Inflammatory macrophage treated with lipopolysaccharide for 4 hours (primary cell): Measurements from ENCODE around the gene GUCY2F.

Experiments used
- DNase-seq: peaks from one replicate; pipeline ENCODE4 v3.0.0-alpha.2; 2020

Gene GUCY2F

DNA sequence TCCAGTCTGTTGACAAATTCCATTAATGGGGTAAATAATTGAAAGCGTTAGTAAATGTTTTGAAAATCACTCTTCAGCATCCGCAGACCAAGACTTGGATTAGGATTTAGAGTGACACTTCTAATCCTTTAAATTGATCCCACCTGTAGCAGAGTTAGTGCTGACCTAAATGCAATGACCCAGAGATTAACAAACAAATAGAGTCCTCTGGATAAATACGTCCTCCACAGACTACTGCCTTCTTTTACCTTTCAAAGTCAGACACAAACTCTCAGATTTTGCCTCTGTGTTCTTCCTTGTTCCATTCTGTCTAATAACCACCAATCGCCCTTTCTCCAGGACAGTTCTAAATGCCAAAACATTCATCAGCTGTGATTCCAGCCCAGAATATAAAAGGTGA is at the start of gene GUCY2F:
TSS of gene GUCY2F (minus strand) at position 101 of the 400 bp plus-strand sequence. CDS start 6,150 bp downstream, outside the sequence.
- no peak for DNase-seq

DNA sequence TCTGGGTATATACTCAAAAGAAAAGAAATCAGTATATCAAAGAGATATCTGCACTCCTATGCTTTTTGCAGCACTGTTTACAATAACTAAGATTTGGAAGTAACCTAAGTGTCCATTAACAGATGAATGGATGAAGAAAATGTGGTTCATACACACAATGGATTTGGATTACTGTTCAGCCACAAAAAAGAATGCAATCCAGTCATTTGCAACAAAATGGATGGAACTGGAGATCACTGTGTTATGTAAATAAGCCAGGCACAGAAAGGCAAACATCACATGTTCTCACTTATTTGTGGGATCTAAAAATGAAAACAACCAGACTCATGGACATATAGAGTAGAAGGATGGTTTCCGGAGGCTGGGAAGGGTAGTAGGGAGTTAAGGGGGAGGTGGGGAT is 37.1 kb upstream of the GUCY2F start:
- no peak for DNase-seq

DNA sequence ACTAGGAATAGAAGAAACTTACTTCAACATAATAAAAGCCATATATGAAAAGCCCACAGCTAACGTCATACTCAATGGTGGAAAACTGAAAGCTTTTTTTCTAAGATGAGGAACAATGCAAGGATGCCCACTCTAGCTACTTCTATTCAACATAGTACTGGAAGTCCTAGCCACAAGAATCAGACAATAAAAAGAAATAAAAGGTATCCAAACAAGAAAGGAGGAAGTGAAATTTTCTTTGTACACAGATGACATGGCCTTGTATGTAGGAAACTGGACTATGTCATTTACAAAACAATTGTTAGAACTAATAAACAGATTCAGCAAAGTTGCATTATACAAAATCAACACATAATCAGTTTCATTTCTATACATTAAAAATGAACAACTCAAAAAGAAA is 29.2 kb upstream of the GUCY2F start:
- no peak for DNase-seq

DNA sequence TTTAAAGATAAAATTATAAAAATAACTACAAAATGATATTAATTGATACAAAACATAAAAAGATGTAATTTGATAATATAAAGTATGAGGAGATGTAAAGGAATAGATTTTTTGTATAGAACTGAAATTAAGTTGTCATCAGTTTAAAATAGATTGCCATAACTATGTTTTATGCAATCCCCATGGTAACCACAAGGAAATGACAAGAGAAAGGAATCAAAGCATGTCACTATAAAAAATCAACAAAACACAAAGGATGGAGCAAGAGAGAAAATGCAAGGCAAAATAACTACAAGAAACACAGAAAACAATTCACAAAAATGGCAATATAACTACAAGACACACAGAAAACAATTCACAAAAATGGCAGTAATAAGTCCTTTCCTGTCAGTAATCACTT is 27.0 kb upstream of the GUCY2F start:
- no peak for DNase-seq

DNA sequence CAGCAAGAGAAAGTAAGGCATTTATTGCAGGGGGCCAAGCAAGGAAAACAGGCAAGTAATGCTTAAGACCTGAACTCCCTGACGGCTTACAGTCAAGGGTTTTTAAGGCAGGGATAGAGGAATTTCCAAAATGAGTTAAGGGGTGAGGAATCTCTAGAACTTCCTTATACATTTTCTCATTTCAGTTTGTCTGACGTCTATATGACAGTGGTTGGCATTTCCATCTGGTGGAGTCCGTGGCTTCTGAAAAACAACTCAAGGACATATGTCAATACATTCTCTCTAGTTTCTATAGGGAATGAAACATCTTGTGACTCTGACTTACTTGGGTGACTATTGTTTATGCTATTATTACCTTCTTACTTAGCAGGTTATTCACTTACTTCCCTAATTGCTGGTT is 19.3 kb upstream of the GUCY2F start:
- peak; percentile 67 for DNase-seq

DNA sequence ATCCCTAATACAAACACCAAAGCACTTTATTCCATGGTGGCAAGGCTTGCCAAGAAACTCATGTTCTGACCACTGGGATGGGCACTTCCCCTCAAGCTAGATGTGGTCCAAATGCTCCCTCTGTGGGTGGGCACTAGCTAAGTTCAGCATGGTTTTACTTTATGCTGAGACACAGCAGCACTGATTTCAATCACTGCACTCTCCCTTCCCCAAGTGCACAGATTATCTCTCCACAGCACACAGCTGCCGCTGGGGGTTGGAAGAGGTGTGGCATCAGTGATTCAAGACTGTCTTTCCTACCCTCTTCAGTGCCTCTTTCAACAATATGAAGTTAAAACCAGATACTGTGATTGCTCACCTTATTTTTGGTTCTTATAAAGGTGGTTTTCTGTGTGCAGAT is 16.5 kb upstream of the GUCY2F start:
- no peak for DNase-seq

DNA sequence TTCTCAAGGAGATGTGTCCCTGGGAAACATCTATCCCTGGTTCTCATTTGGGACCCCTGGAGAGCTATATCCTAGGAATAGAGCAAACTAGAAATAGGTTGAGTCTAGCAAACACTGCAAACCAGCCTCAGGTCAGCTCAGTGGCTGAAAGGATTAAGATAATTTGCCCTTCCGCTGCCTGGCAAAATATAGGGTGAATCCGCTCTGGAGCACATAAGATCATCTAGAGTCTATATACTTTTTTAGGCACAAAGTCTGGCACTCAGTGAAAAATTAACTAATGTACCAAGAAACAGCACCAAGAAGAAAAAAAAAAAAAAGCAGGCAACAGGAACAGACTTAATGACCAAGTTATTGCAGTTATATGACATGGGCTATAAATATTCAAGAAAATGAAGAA is 7.3 kb upstream of the GUCY2F start:
- DNase-seq = no peak

DNA sequence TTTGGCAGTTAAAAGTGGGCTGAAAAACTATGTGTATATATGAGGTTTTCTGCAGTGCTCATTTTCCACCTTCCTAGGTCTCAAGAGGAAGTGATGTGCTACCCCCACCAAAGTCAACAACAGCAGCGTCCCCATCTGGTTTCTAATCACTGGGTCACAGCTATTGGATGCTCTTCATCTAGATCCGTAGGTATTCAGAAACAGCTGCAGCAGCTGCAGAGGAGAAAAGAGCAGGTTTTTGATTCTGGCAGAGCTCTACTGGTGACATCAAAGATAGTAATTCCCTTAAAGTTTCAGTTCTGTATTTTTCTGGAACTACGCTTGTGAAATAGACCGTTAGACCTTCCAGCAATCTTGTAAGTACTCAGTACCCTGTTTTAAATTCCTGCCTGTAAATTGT is 5.8 kb upstream of the GUCY2F start:
- peak; percentile 69 for DNase-seq

DNA sequence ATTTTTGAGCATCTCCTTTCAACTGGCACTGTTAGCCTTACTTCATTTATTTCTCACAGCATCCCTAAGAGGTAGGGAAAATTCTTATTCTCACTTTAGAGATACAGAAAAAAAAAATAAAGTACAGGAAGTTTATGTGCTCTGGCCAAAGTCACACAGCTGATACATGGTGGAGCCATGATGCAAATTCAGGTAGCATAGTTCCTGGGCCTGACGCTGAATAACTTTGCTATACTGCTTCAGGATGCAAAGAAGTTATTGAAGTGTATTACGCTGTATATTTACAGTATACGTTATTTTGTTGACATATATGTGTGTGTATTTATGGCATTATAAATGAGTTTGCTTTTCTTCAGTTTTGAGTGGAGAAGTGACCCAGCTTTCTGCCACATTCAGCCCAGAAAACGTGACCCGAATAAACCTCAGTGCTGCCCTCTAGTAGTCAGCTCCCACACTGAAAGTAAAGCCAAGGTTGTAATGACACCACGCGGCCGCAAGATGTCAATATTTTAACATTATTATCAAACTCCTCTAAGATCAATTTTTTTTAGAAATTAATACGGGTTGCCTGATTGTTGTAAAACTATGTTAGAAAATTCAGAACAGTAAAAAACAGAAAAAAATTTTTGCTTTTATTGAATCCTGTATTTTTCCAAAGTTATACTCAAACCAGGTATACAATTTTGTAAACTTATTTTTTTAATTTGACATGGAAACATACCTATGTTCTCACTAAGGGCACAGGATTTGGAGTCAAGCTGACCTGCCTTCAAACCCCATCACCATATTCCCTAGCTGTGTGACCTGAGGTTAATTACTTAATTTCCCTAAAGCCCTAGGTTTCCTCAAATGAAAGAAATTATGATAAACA is 3.8 kb upstream of the GUCY2F start:
- DNase-seq = peak; percentile 64

DNA sequence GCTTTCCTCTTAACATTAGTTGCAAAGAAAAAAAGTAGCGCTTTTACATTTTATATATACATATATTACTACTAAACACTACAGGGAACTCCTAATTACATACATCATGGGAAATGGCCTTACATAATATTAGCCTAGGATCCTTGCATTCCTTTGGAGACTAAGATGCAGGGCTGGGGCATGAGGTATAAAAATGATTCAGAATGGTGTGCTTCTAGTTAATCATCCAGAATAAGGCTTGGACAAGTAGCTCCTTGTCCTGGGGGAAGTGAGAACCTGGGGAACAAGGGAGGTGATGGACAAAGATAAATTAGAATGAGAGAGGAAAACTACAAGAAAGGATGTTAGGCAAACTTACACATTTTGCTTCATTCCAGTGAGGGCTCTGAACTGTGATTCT is 3.0 kb upstream of the GUCY2F start:
- no peak for DNase-seq

DNA sequence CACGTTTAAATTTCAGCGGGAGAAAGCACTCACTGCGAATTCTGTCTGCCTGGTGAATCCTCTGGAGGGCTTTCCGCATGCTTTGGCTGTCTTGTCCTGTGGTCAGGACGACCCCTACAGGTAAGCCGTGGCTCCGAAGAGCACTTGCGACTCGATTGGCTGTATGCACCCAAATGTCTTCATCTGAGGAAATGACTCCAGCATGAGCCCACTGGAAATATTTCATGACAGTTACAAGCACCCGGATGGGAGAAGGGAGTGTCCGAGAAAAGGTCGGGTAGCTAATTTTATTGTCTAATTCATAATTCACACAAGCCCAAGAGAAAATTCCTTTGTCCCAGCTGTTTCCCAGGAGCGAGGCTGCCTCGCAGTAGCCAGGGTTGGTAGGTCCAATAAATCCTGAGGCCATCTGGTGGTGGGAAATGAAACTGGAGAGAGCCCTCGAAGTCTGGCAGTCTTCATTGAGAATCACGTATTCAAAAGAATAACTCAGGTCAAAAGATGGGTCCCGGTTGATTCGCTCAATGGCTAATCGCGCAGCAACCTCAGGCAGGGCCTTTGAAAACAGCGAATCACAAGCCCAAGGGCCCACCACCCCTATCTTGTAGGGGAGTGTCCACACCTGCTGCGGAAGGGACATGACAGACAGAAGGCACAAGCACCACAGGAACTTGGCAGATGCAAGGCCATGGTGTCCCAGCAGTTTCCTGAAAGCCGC is 6.6 kb downstream of the GUCY2F start:
- DNase-seq = peak; percentile 15

DNA sequence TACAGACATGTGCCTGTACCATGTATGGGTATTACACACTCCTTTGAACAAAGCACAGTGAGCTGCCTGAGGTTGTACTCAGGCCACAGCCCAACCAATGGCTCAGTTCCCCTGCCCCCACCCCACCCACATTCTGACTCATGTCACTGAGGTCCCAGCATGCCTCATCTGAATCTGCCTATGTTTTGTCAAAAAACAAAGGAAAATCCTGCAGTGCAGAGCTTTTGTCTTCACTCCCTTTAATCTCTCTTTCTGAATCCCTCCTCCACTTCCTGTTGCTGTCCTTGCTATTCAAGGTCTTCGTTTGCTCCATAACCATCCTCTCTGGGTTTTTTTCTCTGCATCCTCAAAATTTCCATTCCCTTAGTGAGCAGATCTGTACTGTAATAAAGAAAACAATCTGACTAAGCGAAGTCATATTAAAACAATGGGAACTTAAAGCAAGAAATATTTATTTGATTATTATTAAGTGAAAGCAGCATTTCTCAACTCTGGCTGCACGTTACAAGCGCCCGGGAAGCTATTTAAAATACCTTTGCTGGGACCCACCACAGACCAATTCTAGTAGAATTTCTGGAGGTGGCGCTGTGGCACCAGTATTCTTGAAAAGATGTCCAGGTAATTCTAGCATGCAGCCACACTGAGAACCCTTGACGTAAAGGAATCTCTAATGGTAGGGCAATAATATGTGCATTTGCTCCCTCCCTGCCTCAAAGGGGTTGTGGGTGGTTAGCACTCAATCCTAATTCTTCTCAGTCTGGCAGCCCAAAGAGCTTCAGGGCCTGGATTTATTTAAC is 8.7 kb downstream of the GUCY2F start:
- DNase-seq = peak; percentile 18

DNA sequence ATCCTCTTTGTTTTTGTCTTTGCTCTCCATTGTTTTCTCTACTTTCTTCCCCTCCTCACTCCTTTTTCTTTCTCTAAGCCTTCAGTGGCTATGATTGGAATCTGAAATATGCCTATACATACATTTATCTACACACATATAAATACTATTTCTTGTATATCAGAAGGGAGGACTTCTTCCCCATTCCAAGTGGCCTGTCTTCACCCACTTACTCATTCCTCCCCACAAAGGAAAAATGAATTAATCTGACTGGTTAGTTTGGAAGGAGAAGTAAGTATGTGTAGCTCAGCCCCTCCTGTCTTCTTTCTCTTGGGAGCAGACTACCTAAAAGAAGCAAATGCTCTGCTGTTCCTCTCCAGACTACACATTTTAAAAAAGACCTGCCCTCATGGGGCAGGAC is 17.7 kb downstream of the GUCY2F start:
- no peak for DNase-seq

DNA sequence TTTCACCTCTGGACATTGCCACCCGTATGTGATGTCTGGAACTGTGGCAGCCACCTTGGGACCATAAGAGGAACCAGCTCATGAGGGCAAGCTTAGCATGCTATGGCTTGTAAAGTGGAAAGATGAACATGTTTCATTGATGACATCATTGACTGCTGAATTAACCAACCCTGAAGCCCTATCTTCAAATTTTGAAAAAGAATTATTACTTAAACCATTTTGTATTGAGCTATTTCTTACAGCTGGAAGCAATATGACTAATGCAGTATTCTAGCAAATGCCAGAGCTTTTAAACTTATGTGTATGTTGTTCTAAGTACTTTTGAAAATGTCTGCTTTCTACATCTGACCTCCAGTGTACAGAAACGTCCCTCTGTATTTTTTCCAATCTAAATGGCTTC is 18.1 kb downstream of the GUCY2F start:
- DNase-seq = no peak

DNA sequence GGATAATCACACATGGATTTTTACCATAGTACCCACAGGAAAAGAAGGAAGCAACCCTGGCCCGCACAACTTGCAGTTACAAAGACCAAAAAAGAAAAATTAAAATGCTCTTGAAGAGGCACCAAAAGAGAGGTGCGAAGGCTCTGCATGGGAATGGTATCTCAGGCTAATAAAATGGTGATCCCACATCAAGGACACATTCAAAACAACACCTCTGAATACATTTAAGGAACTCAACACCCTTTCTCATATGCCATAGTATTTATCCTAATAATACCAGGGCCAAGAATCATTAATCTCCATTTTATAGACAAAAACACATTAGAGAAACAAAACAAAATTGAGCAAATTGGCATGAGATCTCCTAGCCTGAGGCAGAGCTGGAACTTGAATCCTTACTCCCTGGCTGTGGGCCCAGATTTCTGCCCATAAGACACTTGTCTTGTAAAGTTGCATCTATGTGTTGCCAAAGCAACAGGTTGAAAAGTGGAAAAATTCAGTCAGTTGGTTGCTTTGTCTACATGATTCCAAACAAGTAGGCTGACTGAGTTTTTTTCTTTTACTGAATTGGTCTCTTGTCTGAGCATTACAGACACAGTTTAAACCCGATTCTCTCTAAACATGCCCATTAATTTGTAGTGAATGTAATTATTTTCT is 33.5 kb downstream of the GUCY2F start:
- DNase-seq = no peak

DNA sequence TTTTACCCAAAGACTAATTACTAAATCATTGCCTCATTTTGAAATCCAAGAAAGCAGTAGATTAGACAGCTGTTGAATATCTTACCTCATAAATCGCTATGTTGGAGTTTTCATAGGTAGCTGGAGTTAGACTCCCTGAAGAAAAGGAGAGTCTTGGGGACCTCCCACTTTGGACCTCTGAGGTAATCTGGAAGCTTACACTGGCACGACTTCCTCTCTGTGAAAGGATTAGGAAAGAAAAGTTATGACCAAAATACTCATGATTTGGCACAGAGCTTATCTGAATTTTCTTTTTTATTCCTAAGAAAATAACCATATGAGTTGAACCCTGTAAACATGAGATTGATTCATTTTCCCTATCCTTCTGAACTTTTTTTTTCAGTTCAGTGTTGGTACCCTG is 40.6 kb downstream of the GUCY2F start:
- DNase-seq = peak; percentile 66

DNA sequence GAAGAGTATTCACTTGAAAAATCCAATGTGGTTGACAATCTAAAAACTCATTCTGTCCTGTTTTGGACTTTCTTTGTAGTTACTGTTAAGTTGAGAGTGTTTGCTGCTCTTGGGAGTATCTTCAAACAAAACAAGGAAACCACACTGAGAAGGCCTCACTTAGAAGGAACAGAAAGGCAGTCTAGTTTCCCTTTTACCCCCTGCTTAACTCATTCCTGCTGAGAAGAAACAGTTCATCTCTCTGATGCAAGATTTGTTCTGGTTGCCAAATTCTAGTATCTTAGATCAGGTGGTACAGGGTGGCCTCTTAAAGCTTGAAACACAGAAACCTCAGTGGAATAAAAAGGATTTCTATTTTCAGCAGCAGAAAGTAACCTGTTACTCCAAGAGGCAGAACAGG is 41.4 kb downstream of the GUCY2F start:
- DNase-seq = peak; percentile 80

DNA sequence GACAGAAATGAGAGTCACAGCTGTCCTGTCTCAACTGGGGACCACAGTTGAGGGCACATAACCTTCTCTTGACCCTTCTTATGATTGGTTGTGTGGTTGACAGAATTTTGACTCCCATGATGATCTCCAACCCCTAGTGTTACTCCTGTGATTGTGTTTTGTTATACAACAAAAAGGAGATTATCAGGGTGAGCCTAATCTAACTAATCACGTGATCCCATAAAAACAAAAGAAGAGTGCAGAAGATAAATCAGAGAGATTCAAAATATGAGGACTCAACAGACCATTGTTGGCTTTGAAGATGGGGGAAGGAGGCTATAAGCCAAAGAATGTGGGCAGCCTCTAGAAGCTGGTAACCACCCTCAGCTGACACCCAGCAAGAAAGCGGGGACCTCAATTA is 72.7 kb downstream of the GUCY2F start:
- no peak for DNase-seq

DNA sequence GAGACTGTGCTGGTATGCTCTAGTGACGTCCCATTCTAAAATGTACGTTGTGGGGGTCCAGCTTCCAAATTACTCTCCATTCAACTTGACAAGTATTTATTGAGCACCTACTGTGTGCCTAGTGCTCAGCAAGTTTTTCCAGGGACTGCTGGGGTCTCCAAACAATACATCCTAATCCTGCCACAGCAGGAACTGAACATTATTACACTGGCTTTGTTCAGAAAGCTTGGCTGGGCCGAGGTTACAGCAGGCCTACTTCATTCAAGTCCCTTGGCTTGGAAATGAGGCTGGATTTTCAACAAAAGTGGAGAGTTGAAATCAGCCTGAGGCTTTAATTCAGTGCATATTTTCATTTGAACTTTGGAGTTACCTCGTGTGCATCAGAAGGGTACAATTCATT is 78.0 kb downstream of the GUCY2F start:
- no peak for DNase-seq

DNA sequence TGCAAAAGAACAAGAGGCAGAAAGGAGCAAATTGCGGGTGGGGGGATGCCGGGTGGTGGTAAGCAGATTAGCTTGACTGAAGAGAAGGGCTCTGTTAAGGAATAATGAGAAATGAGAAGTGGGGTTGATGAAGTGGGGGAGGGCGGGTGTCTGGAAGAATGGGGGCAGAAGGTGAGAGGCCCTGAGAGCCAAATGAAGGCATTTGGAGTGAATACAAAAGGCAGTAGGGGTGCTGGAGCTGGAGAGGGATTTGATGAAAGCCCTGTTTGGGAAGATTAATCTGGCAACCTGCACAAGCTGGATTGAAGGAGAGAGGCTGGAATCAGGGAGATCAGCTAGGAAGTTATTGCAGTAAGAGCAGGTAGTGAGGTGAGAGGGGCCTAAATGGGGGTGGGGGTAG is 82.1 kb downstream of the GUCY2F start:
- DNase-seq = no peak

DNA sequence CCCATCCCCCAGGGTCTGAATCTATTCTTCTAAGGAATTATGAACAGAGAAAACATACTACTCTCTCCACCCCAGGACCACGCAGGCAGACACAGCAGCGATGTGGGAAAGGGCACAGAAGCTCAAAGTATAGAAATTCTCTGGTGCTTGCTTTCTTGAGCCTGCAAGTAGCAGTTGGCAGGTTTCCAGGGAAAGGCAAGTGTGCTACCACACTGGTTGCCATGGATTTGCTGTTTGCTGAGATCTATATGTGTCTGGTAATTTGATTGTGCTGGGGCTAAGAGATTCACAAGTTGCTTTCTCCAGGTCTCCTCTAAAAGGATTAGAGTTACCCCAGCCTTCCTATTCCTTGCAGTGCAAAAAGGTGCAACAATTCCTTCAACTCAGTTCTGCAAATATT is 83.1 kb downstream of the GUCY2F start:
- DNase-seq = no peak

DNA sequence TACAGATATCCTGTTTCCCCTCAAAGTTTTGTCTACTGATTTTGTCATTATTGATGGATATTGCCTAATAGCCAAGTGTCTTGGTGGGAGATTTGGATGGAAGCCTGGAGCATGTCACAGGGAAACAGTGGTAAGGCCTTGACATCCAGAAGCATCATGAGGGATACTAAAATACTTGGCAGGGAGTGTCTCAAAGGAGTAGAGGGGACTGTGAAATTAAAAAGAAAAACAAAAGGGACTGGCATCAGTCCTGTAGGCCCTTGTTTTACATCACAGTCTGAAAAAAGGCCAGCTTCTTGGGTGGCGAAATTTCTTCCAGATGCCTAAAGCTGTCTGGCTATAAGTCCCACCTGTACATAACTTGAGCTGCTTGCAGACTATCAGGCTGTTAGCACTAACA is 83.8 kb downstream of the GUCY2F start:
- DNase-seq = no peak

DNA sequence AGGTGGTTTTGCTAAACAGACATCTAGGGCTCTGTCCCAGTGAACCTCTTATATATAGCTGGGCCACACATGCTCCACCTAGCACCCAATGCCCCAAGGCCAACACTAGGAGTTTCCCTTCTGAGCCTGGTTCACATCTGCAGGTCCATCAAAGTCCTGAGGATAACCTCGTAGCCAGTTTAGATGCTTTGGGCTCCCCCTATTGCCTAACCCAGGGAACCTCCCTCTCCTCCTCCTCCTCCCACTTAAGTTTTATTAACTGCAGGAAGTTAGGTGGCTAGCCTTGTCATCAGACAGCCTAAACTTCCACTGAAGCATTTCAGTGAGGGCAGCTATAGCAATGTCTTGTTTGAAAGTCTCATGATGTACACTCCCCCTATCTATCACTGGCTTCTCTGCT is 88.0 kb downstream of the GUCY2F start:
- no peak for DNase-seq
